Measurements from ENCODE around the gene GAMT.
"Not testable (repeated sequence)": the region's sequence is repeated elsewhere in the genome, so short reads cannot be mapped to it uniquely, and the experiment has no call there.

Gene GAMT

DNA sequence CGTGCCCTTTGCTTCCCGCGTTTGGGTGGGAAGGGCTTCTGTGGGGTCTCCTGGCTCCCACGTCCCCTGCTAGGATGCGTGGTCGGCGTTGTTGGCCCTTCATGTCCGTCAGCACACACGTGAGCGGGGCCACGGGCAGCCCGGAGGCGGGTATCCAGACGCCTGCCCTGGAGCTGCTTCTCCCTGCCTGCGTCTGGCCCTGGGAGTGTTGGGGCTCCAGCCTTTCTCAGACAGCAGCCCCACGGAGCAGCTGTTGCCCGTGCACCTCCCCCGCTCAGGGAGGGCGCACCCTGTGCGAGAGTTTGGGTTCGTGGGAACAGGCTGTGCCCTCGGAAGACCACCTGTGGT, 20.6 kb upstream of the GAMT start:
- H3K27ac ChIP-seq: no peak overlapping the region
- peaks cover 77% of the 10 kb centered on the region for H3K36me3 ChIP-seq (replicated peaks)
- no peak for TF ChIP-seq CTCF (IDR thresholded peaks at IDR 0.05; ENCODE audit: low read depth, low read length, missing control alignments)
- in situ Hi-C loops (cut with HindIII; ENCODE audit: low pct_ligation_motif_present, low sequenced_read_pairs): no loop called here
- no peak for DNase-seq
- no peaks in the 10 kb centered on the region for H3K27me3 ChIP-seq (replicated peaks)
- no peak overlapping the region for H3K4me3 ChIP-seq (ENCODE audit: low read depth, low read length)

- no peak for TF ChIP-seq CTCF (IDR thresholded peaks at IDR 0.05; ENCODE audit: low read depth, low read length, missing control alignments)
- Histone ChIP-seq H3K27ac (no peak overlapping the region), H3K36me3 (replicated peaks) (peaks cover 72% of the 10 kb centered on the region), H3K4me3 (ENCODE audit: low read depth, low read length) (no peak overlapping the region), H3K27me3 (replicated peaks) (no peaks in the 10 kb centered on the region)
- DNase-seq: no peak
- in situ Hi-C loops (cut with HindIII; ENCODE audit: low pct_ligation_motif_present, low sequenced_read_pairs): no loop called here
These were observed 20.0 kb upstream of the GAMT start for GRCh38 chr19:1421218-1421957.

DNA sequence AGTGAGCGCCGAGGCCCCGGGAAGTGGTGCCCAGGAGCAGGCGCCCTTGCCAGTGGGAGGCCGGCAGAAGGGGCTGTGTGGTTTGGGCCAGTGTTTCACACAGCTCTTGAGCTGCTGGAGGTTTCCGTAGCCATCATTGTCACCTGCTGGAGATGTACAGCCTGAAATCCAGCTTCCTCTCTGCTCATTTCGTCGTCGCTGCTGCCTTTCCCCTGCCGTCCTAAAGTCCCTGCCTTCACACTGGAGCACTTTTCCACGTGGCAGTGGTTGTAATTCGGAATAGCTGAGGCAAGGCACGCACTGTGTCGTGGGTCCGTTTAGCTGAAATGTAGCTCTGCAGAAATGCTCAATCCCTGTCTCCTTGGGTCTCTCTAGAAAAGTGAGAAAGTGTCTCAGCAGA, 19.2 kb upstream of the GAMT start:
- no peaks in the 10 kb centered on the region for H3K27me3 ChIP-seq (replicated peaks)
- in situ Hi-C loops (cut with HindIII; ENCODE audit: low pct_ligation_motif_present, low sequenced_read_pairs): no loop called here
- TF ChIP-seq CTCF (IDR thresholded peaks at IDR 0.05; ENCODE audit: low read depth, low read length, missing control alignments): no peak
- peaks cover 67% of the 10 kb centered on the region for H3K36me3 ChIP-seq (replicated peaks)
- no peak for DNase-seq
- no peak overlapping the region for H3K27ac ChIP-seq
- H3K4me3 ChIP-seq (ENCODE audit: low read depth, low read length): no peak overlapping the region

DNA sequence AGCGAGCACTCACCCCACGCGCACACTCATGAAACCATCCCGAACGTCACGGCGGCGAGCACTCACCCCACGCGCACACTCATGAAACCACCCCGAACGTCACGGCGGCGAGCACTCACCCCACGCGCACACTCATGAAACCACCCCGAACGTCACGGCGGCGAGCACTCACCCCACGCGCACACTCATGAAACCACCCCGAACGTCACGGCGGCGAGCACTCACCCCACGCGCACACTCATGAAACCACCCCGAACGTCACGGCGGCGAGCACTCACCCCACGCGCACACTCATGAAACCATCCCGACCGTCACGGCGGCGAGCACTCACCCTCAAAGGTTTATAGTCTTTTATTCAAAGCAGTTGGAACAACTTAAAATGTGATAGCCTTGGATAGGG, 18.7 kb upstream of the GAMT start:
- DNase-seq; H3K4me3 ChIP-seq (ENCODE audit: low read depth, low read length); H3K27ac ChIP-seq; in situ Hi-C loops (cut with HindIII; ENCODE audit: low pct_ligation_motif_present, low sequenced_read_pairs); H3K27me3 ChIP-seq (replicated peaks): not testable (repeated sequence)
- peaks cover 62% of the 10 kb centered on the region for H3K36me3 ChIP-seq (replicated peaks)

- Histone ChIP-seq H3K27me3 (replicated peaks) (no peaks in the 10 kb centered on the region), H3K27ac (no peak overlapping the region), H3K4me3 (ENCODE audit: low read depth, low read length) (no peak overlapping the region), H3K36me3 (replicated peaks) (peaks cover 53% of the 10 kb centered on the region)
- in situ Hi-C loops (cut with HindIII; ENCODE audit: low pct_ligation_motif_present, low sequenced_read_pairs): no loop called here
- no peak for DNase-seq
- no peak for TF ChIP-seq CTCF (IDR thresholded peaks at IDR 0.05; ENCODE audit: low read depth, low read length, missing control alignments)
These were observed 17.8 kb upstream of the GAMT start for GRCh38 chr19:1418951-1419738.

- peaks cover 48% of the 10 kb centered on the region for H3K36me3 ChIP-seq (replicated peaks)
These were observed 17.1 kb upstream of the GAMT start for GRCh38 chr19:1418496-1418775.

More at GRCh38 chr19:1418496-1418775, 17.1 kb upstream of the GAMT start:
- no peak overlapping the region for H3K27ac ChIP-seq
- no peak for TF ChIP-seq CTCF (IDR thresholded peaks at IDR 0.05; ENCODE audit: low read depth, low read length, missing control alignments)
- DNase-seq: no peak
- no peak overlapping the region for H3K4me3 ChIP-seq (ENCODE audit: low read depth, low read length)
- H3K27me3 ChIP-seq (replicated peaks): no peaks in the 10 kb centered on the region
- in situ Hi-C loops (cut with HindIII; ENCODE audit: low pct_ligation_motif_present, low sequenced_read_pairs): no loop called here

Measured in brain microvascular endothelial cell (primary cell).